ENCODE data around the gene NXN.

NXN gene

DNA sequence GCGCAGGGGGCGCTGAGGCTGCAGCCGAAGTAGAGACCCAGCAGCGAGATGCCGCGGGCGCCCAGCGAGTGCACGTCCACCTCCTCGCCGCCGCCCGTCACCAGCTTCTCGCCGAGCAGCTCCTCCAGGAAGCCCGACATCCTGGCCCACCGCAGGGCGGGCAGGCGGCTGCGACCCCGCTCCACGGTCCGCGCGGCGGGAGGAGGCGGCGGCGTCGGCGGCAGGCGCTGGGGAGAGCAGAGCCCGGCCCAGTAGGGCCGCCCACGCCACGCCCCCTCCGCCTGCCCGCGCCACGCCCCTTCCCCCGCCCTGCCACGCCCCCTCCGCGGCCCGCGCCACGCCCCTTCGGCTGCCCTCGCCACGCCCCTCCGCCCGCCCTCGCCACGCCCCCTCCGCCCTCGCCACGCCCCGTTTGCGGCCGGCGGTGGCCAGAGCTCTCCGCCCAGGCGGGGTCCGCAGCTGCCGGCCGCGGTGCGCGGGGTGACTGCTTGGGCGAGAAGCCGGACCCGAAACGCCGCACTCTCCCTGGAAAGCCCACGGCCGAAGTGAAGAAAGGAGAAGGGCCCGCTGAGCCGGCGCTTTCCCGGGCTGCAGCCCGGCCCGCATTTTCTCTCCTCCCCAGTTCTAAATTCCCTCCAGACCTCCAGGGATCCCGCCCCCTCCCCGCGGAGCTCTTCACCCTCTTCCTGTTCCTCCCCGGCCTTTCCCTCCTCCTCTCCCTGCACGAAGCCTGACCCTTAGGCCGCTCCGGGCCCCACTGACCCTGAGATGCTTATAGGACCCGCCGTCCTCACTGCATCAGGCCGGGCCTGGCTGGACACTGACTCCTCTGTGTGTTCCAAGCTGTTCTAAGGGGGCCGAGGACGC lies at the start of gene NXN:
Gene NXN (minus strand): TSS at position 238 of the 867 bp plus-strand sequence.
- peak; percentile 83 for DNase-seq (ENCODE audit: low read depth)

DNA sequence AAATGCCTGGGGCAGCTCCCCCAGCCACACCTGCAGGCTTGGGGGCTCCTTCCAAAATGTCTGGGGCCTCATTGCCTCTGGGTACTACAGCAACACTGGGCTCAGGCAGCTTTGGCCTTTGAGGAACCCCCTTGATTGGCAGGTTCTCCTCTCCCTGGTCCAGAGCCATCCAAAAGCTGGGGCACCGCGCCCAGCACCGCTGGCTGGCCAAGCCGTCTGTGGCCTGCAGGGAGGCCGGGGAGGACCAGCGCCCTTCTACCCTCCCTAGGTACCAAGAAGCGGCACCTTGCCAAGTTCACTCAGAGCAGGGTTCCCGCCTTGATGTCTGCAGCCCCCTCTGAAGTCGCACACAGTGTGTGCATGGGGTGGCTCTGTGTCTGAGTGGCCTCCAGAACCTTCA lies 47.5 kb upstream of the NXN start:
- no peak for DNase-seq (ENCODE audit: low read depth)

DNA sequence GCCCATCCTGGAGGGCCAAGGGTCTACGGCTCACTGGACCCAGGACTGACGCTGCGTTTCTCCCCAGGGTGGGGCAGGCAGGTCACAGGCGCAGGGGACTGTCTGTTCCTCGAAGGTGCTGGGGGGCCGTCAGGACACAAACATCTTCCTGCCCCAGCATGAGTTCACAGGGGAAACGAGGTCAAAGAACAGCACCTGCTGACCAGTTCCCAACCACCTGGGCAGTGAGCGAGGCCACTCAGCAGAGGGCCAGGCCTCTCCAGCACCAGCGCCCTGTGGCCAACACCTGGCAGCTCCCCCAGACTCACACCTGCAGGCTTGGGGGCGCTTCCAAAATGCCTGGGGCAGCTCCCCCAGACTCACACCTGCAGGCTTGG lies 47.0 kb upstream of the NXN start:
- DNase-seq (ENCODE audit: low read depth), result no peak

DNA sequence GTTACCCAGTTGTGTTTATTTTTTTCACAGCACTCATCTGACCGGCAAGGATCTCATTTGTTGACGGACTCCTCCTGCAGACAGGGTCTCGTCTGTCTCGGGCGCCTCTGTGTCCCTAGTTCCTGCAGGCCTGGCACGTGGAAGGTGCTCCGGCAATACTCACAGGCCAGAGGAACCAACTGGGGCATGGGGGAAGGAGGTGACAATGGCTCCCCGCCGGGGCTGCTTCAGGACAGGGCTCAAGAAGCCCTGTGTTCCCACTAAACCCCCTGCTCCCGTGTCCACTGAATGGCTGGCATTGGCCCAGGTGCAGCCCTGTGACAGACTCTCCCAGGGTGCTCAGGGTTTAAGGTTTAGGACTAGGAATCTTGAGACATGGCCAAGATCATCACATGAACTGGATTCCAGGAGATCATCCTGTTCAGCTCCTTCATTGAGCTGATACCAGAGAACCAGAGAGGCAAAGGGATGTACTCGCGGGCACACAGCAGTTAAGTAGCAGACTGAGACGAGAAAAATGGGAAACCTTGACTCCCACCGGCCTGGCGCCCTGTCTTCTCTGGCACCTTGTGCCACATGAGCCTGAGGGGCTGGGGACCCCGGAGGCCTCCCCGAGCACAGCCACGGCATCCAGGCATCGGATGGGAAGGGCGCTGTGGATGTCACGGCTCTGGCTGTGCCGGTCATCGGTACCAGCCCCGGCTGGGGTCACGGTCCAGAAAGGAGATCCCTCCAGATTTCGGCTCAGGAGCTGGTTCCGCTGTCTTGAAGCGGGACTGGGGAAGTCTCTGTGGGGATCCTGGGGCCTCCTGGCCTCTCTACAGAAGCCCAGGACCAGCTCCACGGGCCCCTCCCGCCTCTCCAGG lies 46.4 kb upstream of the NXN start:
- no peak for DNase-seq (ENCODE audit: low read depth)

DNA sequence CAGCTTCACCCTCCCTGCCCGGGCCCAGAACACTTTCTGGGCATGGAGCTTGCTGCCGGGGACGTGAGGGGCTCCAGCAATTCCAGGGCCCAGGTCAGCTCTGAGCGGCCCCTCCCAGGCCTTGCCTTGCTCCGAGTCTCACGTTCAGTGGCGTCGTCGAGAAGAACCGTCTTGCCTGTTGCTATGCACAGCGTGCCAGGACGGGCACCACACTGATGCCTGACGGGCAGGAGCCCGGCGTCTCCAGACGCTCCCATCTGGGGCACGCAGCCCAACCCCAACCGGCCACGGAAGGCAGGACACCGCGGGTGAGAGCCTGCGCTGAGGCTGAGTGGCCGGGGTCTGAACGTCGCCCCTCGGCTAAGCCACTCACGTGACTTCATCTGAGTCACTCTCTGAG lies 44.5 kb upstream of the NXN start:
- DNase-seq (ENCODE audit: low read depth), result no peak

DNA sequence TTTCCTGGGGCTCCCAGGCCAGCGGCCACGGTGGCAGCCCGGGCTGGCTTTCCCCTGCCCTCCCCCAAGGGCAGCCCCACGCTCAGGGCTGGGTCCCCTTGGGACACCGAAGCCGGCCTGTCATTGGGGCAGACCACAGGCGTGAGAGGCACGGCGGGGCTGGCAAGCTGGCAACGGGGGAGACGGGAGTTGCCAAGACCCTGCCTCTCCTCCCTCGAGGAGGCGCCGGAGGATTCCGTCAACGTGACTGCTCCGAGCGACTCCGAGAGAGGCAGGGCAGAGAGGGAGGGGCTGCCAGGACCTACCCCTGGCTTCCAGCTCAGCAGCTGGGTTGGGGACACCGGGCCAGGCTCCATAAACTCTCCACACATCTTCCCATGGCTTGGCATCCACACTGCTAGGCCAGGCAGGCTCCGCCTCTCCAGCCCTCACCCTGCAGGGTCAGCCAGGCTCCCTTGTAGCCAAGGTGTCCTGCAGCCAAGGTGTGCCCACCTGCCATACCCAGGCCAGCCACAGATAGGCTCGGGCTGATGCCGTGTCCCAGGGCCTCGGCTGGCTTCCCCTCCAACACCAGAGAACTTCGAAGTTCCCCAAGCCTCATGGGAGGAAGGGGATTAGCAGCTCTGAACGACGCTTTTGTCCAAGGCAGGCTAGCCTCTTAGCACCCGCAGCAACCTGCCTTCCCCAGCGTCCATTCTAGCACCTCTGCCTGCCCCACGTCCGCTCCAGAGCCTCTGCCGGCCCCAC lies 42.9 kb upstream of the NXN start:
- DNase-seq (ENCODE audit: low read depth), result no peak

DNA sequence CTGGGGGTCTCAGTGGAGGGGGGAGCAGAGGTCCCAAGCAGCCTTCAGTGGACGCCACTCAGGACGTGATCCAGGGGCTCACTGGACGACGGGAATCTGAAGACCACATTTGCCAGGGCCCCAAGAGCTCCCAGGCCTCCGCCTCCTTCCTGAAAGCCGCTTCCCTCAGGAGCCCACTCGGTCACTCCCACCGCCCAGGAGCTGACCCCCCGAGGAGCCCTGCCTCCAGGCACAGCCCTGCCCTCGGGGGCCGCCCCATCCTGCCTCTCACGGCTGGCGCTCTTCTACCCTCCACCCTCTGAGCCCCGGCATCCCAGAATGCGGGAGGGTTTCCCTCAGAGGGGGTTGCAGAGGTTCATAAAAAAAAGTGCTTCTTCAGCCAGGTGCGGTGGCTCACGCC lies 41.6 kb upstream of the NXN start:
- no peak for DNase-seq (ENCODE audit: low read depth)

DNA sequence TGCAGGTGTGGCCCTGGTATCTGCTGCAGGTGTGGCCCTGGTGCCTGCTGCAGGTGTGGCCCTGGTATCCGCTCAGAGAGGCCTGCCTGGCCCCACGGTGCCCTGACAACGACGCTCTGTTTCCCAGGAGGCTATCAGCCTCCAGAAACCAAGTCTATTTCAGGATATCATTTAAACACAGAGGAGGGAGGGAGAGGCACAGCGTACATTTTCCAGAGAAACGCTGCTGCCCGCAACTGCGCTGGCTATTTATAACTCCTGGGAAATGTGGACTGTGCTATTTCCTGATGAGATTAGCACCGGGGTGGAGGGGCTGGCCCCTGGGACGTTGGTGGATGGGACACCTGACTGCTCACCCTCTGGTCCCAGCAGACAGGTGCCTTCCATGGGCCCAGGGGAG lies 39.9 kb upstream of the NXN start:
- no peak for DNase-seq (ENCODE audit: low read depth)

DNA sequence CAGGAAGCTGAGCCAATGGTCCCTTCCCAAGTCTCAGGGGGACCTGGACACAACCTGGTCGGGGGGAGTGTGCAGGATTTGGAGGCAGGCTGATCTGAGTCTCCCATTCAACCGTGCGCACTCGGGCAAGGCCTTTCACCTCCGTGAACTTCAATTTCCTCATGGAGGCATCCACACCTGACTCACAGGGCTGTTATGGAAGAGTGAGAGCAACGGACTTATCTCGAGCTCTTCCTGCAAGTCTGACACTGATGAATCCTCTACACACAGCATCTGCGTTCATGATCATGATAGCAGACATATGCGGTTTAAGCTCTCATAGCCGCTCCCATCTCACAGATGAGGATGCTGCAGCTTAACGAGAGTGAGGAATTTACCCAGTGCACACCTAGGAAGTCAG lies 39.0 kb upstream of the NXN start:
- DNase-seq (ENCODE audit: low read depth), result no peak

DNA sequence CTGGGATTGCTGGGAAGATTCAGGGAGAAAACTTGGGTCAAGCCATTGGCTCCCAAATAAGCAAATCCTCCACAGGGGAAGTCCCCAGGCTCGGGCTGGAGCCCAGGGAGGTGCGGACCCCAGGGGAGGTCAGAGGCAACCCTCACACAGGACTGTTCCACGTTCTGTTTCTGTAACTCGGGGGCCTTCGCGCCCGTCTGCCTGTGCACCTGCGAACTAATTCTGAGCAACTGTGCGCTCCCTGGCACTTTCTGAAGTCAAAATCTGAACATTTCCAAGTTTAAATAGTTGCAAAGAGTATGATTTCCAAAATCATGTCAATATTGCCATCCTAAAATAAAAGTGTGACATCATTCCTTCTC lies 34.1 kb upstream of the NXN start:
- DNase-seq (ENCODE audit: low read depth), result no peak

DNA sequence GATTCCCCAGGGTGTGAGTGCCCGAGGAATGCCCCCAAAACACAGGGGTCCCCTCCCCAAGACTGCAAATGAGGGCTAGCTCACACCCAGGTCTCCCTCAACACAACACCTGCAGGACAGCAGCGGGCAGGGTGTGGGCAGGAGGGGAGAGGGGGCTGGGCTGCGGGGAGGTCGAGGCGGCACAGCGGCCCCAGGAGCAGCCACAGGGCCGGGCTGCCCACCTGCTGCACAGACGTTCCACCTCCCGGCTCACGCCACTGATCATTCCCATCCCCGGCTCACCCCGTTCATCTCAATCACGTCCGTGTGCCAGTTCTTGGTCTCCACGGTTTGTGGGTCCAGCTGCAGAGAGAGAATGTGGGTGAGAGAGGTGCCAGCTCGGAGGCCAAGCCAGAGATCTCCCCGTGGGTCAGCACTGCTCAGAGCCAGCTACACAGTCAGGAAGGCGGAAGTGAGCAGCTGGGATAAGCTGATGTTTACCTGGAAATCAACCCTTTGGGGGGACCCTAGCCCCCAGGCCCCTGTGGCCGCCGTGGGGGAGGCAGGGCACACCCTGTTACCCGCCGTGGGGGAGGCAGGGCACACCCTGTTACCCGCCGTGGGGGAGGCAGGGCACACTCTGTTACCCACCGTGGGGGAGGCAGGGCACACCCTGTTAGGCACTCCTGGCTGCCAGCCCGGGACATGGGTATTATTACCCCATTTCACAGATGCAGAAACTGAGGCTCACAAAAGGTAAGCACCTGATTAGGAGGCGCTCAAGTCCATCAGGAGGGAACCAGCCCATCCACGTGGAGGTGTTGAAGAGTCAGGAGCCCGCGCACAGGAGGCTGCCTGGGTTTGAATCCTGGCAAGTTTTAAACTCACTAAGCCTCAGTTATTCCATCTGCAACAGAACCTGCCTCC lies 33.5 kb upstream of the NXN start:
- DNase-seq (ENCODE audit: low read depth), result no peak

DNA sequence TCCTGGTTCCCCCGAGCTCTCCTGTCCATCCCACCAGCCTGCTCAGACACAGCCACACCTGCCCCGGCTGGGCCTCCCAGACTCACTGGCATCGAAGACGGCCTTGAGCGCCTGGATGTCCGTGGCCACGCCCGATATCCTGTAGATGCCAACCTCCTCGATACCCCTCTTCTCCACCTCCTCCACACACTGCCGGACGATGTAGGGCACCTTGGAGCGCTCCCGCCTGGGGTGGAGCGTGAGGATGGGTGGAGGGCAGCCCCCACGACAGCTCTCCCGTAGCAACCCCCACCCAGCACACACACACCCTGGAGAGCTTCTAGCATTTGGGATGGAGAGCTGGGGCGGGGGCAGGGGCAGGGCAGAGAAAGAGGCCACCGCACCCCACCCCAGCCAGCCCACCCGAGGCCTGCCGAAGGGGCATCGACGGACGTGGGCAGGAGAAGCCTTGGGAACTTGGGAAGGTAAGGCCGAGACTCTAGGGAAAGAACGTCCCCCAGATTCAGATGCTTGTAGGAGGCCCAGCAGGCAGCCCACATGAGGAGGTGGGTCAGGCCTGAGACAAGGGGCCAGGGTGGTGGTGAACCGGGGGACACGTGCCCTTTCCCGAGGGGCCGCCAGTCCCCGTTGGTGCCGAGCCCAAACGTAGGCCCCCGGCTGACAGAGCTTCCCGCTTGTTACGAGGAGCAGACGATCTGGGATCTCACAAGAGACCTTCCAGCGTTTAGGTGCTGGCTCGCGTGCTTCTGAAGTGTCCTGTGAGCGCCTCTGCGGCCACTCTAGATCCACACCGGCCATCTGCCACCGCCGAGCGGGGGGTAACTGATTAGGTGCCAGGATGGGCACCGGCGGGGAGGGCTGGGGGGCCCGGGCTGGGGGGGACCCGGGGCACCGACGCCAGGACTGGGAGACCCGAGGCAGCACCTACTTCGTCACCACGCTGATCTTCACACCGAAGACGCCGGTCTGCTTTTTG lies 32.5 kb upstream of the NXN start:
- DNase-seq (ENCODE audit: low read depth), result no peak

DNA sequence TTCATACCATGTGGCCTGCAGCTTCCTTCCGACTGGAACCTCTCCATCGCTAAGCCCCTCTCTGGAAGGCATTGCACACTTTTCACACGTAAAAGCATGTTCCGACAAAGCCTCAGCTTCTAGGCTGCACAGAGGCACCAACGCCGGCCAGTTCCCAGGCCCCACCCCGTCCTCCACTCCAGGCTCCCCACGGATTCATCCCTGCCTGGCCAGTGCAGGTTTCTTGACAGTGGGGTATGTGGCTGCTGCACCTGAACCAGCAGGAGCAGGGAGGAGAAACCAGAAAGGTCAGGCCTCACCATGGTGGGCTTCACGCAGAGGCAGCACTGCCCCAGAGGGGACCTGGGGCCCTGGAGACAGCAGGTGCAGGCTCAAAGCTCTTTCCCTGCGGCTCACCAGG lies 31.6 kb upstream of the NXN start:
- no peak for DNase-seq (ENCODE audit: low read depth)

DNA sequence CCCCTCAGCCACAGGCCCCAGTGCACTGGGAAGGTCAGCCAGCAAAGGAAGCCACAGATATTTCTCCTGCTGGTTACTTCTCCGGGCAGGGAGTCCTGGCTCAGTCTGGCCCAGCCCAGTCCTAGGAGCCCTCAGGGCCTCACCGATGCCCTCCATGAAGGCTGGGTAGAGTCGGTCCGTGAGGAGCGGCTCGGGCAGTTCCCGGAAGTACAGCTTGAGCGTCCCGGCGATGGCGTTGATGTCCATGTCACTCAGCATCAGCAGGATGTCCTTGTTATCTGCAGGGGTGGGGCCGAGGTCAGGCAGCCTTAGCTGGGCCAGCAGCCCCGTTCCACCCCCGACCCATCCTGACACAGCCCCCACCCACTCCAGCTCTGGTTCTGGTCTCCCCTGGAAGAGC lies 31.0 kb upstream of the NXN start:
- no peak for DNase-seq (ENCODE audit: low read depth)

DNA sequence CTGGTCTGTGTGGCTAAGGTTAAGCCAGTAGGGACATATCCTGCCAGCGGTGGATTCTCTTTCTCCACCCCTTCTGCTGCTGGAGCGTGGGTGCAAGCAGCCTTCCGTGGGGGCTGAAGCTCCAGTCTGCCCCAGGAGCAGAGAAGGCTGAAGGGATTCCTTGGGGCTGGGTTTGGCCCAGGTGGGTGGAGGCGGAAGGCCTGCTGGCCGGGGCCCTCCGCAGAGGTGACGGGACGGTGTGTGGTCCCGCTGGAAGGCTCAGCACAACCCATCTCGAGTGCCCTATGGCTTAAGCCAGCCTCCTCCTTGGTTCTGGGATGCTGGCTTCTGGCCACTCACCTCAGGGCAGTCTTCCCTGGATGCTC lies 30.5 kb upstream of the NXN start:
- DNase-seq (ENCODE audit: low read depth), result no peak

DNA sequence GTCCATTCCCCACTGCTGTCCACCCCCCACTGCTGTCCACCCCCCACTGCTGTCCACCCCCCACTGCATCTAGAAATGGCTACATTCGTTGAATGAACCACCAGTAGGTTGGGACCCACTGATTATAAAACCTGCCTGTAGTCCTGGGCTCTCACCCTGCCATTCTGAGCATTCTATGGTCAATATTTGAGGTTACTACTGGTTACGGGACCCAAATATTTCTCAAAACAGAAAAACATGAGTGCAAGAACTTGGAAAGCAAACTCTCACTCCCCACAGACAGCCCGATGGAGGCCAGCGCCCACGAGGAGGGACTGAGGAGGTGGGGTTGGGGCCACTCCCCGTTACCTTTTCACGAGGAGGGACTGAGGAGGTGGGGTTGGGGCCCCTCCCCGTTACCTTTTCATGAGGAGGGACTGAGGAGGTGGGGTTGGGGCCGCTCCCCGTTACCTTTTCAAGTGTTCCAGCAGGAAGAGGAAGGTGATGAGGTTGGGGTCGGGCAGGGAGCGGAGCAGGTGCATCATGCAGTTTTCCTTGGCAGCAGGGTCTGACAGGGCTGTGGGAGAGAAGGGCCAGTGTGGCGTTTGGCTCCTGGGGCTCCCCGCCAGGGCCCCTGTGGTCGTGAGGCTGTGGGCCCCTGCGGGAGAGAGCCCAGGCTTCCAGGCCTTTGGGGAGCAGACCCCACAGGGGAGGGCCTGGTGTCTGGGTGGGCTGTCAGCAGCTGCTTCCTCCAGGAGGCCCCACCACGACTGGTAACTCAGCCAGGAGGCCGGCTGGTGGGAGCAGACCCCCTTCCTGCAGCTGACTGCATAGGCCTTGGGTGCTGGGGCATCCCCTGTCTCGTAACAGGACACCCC lies 29.9 kb upstream of the NXN start:
- no peak for DNase-seq (ENCODE audit: low read depth)

DNA sequence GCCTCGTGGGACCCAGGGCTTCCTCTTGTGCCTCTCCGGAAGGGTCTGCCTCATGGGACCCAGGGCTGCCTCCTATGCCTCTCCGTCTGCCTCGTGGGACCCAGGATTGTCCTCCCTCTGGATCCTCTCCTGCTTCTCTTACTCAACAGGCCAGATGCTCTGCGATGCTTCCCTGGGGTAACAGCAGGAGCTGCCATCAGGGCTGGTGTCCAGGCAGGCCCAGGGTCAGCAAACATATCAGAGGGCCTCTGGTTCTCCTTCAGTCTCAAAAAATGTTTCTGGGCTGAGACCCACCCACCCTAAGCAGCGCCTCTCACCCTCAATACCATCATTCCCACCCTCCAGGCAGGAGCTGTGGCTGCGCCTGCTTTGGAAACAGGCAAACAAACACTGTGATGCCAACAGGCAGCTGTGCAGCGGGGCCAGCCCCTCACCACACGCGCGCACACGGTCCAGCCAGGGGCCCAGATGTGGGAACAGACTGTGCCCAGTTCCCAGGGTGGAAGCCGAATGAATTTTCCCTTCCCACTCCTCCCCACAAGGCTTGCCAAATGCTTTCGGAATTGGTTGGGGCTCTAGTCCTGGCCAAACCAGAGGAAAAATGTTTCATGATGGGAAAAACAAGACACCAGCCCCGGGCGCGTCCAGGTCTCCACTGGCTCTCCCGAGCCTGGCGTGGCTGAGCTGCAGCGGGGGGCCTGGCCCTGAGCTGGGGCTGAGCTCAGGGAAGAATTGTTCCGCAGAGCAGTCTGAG lies 28.6 kb upstream of the NXN start:
- no peak for DNase-seq (ENCODE audit: low read depth)

DNA sequence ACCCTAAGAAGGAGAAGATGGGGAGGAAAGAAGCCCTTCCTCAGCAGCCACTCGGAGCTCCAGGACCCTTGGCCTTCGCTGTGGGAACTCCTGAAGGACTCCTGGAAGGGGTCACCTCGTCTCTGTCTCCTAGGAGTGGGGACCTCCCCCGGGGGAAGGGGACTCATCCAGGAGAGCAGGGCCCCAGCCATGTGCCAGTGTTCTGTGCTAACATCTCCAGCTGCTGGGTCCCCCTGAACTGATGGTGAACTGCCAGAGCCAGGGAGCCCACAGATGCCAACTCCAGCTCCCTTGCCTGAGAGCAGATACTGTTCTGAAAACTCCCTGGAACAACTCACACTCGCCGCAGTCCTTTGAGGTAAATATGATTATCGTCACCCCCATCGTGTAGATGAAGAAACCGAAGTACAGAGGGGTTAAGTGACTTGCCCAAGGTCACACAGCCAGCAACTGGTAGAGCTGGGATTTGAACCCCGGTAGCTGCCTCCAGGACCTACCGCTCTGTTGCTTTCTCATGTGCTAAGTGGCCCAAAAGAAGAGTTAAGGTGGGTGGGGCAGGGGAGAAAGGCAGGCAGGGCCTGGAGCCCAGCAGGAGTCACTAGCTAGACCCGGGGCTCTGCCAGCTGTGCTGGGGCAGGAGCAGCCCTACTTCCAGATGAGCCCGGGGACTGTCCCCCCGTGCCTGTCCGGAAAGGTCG lies 27.9 kb upstream of the NXN start:
- DNase-seq (ENCODE audit: low read depth), result no peak
